Fibroblast of skin of right quadriceps (primary cell): Measurements from ENCODE around the gene SLC9B2.

ENCODE experiments used
- DNase-seq: peaks from one replicate; pipeline ENCODE4 v3.0.0-alpha.2; 2013

The SLC9B2 gene

GRCh38 chr4:103076747-103077347 is at the start of gene SLC9B2:
Gene SLC9B2, minus strand, starts transcription at chr4:103076761. Its CDS starts 9,211 bp downstream, at chr4:103067550.
- no peak for DNase-seq

DNA sequence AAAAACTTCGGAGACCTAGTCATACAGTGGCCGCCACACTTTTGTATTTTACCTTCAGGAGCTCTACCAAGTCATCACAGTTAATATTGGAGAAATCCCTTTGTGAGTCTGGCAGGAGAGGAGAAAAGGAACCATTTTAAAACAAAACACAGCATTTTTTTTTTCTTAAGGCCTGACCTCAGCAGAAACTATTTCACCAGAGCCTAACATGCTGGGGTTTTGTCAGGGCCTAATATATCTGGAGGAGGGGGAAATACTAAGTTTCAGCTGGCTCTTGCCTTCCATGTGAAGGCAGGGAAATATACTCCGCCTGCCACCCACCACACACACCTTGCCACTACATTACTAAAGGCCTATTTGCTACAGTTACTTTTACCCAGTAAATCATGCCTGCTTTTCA is 49.6 kb upstream of the SLC9B2 start:
- DNase-seq, result no peak

DNA sequence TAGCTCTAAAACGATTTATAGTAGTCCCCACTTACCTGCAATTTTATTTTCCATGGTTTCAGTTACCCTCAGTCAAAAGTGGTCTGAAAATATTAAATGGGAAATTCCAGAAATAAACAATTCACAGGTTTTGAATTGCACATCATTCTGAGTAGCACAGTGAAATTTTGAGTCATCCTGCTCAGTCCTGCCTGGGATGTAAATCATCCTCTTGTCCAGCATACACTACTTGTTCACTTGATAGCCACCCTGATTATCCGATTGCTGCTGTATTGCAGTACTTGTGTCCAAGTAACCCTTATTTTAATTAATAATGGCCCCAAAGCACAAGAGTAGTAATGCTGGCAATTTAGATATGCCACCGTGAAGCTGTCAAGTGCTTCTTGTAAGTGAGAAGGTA is 46.6 kb upstream of the SLC9B2 start:
- no peak for DNase-seq

DNA sequence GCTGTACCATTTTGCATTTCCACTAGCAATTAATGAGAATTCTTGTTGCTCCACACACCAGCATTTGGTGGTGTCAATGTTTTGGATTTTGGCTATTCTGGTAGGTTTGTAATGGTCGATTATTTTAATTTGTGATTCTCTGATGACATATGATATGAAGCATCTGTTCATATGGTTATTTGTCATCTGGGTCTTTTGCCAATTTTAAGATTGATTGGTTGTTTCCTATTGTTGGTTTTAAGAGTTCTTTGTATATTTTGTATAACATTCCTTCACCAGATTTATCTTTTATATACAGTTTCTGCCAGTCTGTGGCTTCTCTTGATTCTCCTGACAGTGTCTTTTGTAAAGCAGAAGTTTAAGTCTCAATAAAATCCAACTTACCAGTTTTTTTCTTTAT is 41.6 kb upstream of the SLC9B2 start:
- peak; percentile 11 for DNase-seq

GRCh38 chr4:103111598-103111997 is 35.0 kb upstream of the SLC9B2 start:
- DNase-seq, result no peak

GRCh38 chr4:103108542-103108941 is 32.0 kb upstream of the SLC9B2 start:
- DNase-seq, result no peak

GRCh38 chr4:103105558-103106356 is 29.2 kb upstream of the SLC9B2 start:
- DNase-seq, result no peak

GRCh38 chr4:103104886-103105285 is 28.3 kb upstream of the SLC9B2 start:
- DNase-seq, result no peak

DNA sequence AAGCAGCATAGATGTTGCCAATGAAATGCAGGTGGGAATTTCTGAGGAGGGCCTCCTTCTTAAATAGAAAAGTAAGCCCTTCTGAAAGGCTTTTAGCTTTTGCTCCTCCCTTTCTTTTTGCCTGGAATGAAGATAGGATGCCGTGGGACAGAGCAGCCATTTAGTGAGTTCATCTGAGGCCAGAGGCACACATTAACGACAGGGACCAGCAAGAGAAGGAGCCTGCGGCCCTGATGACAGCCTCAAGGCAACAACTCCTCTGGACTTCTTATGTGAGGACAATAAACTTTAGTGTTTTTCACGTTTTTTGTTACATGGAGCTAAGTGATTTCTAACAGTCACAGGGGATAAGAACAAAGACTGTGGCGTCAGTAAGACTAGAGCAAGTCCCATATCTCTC is 24.1 kb upstream of the SLC9B2 start:
- DNase-seq, result no peak

GRCh38 chr4:103099691-103100392 is 23.3 kb upstream of the SLC9B2 start, which contains the start of gene BDH2:
Gene BDH2, minus strand, starts transcription at chr4:103099834. Its CDS starts 3,580 bp downstream, at chr4:103096254.
- peak; percentile 94 for DNase-seq

GRCh38 chr4:103098756-103099440 is 22.3 kb upstream of the SLC9B2 start:
- peak; percentile 14 for DNase-seq

GRCh38 chr4:103098341-103098740 is 21.8 kb upstream of the SLC9B2 start:
- DNase-seq, result no peak

DNA sequence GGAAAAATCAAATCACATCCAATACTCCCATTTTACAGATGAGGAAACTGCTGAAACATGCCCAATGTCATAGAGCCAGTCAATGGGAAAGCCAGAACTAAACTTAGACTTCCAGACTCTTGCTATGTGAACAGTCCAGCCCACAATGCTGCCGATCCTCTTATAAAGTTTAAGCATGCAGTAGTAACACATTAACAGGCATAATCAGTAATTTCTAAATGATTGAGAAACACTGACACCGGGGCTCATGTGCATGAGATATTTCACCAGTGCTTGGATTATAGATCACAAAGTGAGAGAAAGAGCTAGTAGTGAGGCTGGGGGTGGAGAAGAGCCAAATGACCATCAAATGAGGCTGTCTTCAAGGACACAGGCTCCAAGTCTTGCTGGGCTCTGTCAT is 20.6 kb upstream of the SLC9B2 start:
- no peak for DNase-seq

DNA sequence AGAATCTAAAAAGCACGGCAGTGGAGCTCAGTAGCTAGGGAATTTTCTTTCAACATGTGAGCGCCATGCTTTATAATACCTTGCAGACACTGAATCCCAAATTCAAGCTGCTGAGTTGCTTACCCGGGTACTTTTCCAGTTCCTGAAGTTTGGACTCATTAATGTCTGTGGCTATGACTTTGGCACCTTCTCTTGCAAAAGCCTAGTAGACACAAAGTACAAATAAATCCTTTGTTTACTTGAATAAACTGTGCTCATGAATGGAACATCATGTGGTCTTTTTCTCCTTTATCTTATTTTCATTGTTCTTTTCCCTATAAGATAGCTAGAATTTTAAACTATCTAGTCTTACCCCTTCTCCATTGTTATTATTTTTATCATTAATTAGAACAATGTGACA is 18.5 kb upstream of the SLC9B2 start:
- DNase-seq, result no peak

- no peak for DNase-seq
Measured at GRCh38 chr4:103092245-103092644, 15.7 kb upstream of the SLC9B2 start.

- peak; percentile 66 for DNase-seq
Measured at GRCh38 chr4:103091601-103092223, 15.2 kb upstream of the SLC9B2 start.

DNA sequence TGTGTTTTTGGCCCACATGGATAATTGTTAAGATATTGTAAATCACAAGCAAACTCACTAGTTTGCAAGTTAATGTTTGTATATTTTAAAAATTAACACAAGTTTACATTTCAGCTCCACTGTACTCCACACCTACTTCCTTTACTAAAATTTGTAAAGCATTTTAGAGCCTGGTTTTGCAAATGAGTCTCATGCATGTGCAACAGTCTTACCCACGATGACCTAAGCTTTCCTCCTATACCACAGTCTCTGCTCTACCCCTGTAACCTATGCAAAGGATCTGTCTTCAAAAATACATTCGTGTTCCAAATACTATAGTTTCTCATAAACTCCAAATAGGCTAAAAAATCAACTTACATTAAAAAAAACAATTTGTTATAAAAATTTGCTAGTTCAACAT is 12.9 kb upstream of the SLC9B2 start:
- DNase-seq, result no peak

- DNase-seq, result no peak
Measured at GRCh38 chr4:103086551-103086950, 10.0 kb upstream of the SLC9B2 start.

DNA sequence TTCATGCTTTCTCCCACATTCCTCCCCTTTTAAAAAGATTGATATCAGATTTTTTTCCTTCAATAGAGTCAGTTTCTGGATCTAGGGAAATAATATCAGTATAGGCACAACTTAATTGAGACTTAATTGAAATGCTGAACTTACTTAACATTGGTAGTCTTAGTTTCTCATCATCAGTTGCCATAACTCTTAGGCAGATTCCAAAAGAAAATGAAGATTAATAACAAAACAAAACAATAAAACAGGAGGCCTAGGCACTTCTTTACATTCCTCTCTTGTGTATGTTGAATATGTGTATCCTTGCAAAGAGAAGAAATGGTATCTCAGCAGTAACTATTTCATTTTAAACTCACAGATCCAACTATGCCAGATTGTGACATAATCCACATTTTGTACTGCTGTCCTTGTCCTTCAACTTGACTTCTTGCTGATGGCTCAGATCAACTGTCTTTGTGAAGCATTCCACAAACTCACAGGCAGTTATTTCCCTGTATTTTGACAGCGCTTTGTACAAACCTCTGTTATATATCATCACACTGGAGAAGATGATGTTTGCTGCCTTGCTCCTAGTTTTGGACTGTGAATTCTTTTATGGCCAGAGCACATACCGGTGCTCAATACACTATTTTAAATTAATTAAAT is 9.1 kb upstream of the SLC9B2 start:
- DNase-seq, result no peak

DNA sequence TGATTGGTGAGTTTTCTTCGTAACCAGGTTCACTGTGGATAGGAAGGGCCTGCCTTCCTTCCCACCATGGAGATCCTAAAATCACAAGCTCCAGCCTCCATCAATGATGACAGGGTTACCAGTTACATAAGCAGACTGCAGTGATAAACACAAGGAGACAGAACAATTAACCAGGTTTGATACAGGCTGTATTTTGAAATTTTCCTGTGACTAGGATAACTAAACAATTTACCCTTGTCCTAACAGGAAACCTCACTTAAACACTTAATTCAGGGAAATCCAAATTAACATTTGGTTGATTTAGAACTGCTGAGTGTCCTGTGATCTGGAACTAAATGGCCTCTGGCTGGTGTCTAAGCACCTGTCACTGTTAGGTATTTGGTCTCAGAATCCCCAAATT is 3.1 kb upstream of the SLC9B2 start:
- DNase-seq, result no peak

DNA sequence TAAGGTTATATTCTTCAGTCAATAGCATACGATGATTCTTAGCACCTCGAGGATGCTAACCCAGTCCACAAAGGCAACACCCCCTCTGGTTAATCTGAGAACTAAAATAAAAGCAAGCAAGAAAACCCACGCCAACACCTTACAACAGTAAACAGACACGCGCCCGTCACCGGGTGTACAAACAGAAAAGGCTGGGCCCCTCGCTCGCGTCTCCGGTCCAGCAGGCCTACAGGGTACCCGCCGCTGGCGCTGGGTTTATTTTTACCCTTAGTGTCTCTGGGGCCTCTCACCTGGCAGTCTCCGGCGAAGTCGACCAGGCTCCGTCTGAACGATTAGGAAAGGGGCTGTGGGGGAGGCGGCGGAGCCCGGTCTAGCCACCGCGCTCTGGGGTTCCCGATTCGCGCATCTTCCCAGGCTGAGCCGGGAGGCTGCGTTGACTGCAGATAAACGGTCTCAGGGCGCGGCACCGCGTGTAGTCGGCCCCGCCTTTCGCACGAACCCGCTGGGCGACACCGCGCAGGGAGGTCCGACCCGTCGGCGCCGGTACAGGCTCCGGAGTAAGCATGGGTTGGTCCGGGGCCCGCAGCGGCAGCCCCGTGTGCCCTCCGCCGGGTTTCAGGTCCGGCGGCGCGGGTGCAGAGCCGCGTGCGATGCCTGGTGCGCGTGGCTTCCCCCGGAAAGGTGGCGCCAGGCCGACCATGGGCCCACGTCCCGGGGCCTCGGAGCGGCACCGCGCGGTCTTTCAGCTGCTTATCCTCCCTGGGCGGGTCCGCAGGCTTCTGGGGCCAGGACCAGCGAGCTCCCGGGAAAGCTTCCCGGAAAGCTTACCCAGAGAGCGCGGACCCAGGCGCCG is 441 bp downstream of the SLC9B2 start:
- DNase-seq, result peak; percentile 70
